Hepatocyte (in vitro differentiated cells): ENCODE measurements around the gene GRAMD1A.

Experiments
- EZH2 ChIP-seq: fragments of 200-600 bp; sonication (generic); IDR thresholded peaks from 2 replicates; pipeline ENCODE4 v1.6.1; 2016; ENCODE audit warnings: antibody characterized with exemption, mild to moderate bottlenecking, borderline replicate concordance
- TF ChIP-seq, protein P1 (sequence below): fragments of 200-600 bp; sonication (generic); IDR thresholded peaks from 2 replicates; pipeline ENCODE4 v1.5.1; 2016; ENCODE audit warnings: antibody characterized with exemption, mild to moderate bottlenecking; ENCODE audit not compliant: poor library complexity

DNA sequence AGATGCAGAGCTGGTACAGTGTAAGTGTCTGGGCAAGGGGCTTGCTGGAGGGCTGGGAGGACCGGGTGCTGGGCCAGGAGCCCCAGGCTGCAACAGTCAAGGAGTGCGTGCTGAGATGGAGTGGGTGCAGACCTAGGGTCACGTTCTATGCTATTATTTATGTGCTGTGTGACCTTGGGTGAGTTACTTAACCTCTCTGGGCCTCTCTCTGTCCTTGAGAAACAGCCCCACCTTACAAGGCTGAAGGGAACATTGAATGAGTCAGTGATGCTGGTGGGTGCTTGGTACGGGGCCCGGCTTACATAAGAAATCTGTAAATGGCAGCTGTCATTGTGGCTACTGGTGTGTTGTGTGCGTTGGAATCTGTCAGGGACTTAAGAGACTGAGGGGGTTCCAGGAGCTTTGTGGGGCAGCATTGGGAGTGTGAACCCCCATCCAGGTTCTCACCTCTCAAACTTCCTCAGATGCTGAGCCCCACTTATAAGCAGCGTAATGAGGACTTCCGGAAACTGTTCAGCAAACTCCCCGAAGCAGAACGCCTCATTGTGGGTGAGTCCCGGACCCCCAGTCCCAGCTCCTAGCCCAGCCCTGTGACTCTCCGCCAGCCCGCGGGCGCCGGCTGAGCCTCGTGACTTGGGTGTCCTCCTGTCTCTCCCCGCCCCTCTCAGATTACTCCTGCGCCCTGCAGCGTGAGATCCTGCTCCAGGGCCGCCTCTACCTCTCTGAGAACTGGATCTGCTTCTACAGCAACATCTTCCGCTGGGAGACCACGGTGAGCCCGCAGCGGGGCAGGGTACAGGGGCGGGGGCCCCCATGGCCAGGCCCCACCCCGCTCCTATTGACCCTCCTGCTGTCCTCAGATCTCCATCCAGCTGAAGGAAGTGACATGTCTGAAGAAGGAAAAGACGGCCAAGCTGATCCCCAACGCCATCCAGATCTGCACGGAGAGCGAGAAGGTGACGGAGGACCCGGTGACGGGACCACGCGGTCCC lies 9.6 kb downstream of the GRAMD1A start:
- TF ChIP-seq, protein P1, sequence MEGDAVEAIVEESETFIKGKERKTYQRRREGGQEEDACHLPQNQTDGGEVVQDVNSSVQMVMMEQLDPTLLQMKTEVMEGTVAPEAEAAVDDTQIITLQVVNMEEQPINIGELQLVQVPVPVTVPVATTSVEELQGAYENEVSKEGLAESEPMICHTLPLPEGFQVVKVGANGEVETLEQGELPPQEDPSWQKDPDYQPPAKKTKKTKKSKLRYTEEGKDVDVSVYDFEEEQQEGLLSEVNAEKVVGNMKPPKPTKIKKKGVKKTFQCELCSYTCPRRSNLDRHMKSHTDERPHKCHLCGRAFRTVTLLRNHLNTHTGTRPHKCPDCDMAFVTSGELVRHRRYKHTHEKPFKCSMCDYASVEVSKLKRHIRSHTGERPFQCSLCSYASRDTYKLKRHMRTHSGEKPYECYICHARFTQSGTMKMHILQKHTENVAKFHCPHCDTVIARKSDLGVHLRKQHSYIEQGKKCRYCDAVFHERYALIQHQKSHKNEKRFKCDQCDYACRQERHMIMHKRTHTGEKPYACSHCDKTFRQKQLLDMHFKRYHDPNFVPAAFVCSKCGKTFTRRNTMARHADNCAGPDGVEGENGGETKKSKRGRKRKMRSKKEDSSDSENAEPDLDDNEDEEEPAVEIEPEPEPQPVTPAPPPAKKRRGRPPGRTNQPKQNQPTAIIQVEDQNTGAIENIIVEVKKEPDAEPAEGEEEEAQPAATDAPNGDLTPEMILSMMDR, result no peak
- no peak for TF ChIP-seq EZH2
